ENCODE data around the gene SYTL4.

GRCh38 chrX:100672966-100673365, 59.0 kb downstream of the SYTL4 start:
- TF ChIP-seq POLR2A (IDR thresholded peaks at IDR 0.05) (no peak), CTCF (IDR thresholded peaks at IDR 0.05) (no peak)

All from lower leg skin (tissue), 3 donors.